SU-DHL-6 (cell line): Measurements from ENCODE around the gene CCDC73.
"Not testable (repeated sequence)": the region's sequence is repeated elsewhere in the genome, so short reads cannot be mapped to it uniquely, and the experiment has no call there.

Experiments
- H2AFZ ChIP-seq: fragments of 200-600 bp; sonication (generic); 2 replicates; pipeline ENCODE4 v1.6.1; 2014; ENCODE audit warnings: low read depth, mild to moderate bottlenecking, moderate library complexity, mixed read lengths, antibody characterized with exemption, low read length; ENCODE audit not compliant: severe bottlenecking
- H3F3A ChIP-seq: fragments of 200-600 bp; shearing (Covaris generic); 2 replicates; pipeline ENCODE4 v1.6.0; 2016; ENCODE audit warnings: antibody characterized with exemption, mild to moderate bottlenecking; ENCODE audit not compliant: insufficient read depth
- H3K27ac ChIP-seq: fragments of 200-600 bp; sonication (generic); 2 replicates; pipeline ENCODE4 v1.5.1; 2016; ENCODE audit warnings: low read depth, mild to moderate bottlenecking, low read length, moderate library complexity, mixed read lengths
- H3K27me3 ChIP-seq: fragments of 200-600 bp; sonication (generic), shearing (Covaris generic); 2 replicates; pipeline ENCODE4 v1.6.0; 2014; ENCODE audit warnings: mild to moderate bottlenecking, low read length
- H3K36me3 ChIP-seq: fragments of 200-600 bp; sonication (generic); 2 replicates; pipeline ENCODE4 v1.6.1; 2014; ENCODE audit warnings: mild to moderate bottlenecking, low read length, mixed read lengths
- H3K4me2 ChIP-seq: fragments of 300-600, 200-600 bp; shearing (Covaris generic), sonication (generic); 2 replicates; pipeline ENCODE4 v1.6.0; 2014; ENCODE audit warnings: low read length, low read depth, mild to moderate bottlenecking; ENCODE audit not compliant: poor library complexity, severe bottlenecking
- H3K4me3 ChIP-seq: fragments of 200-600 bp; sonication (generic); 2 replicates; pipeline ENCODE4 v1.5.1; 2014; ENCODE audit warnings: antibody characterized with exemption, low read length, mild to moderate bottlenecking, mixed read lengths; ENCODE audit not compliant: insufficient read depth, poor library complexity, severe bottlenecking
- H3K79me2 ChIP-seq: fragments of 200-600 bp; sonication (generic); 2 replicates; pipeline ENCODE4 v1.6.1; 2014; ENCODE audit warnings: mild to moderate bottlenecking, low read length, moderate library complexity; ENCODE audit not compliant: insufficient read depth
- H3K9ac ChIP-seq: fragments of 200-600 bp; sonication (generic); 2 replicates; pipeline ENCODE4 v1.7.0; 2014; ENCODE audit warnings: mild to moderate bottlenecking, low read length
- H3K9me2 ChIP-seq: fragments of 200-600 bp; sonication (generic); replicated peaks from 2 replicates; pipeline ENCODE4 v1.6.1; 2014; ENCODE audit warnings: low read length; ENCODE audit not compliant: insufficient read depth
- H3K9me3 ChIP-seq: fragments of 200-600 bp; sonication (generic); 2 replicates; pipeline ENCODE4 v1.6.1; 2014; ENCODE audit warnings: low read length, mixed read lengths; ENCODE audit not compliant: insufficient read depth
- H4K20me1 ChIP-seq: fragments of 200-600 bp; sonication (generic); 2 replicates; pipeline ENCODE4 v1.6.1; 2014; ENCODE audit warnings: low read depth, mild to moderate bottlenecking, antibody characterized with exemption, low read length, moderate library complexity, mixed read lengths
- EZH2phosphoT487 ChIP-seq: fragments of 200-600 bp; sonication (generic), shearing (Covaris generic); conservative IDR thresholded peaks from 2 replicates; pipeline ENCODE4 v1.6.1; 2018; ENCODE audit warnings: mild to moderate bottlenecking, antibody characterized with exemption, low read length, moderate library complexity, mixed read lengths
- TF ChIP-seq, protein P1 (sequence below): fragments of 200-600 bp; sonication (generic); IDR thresholded peaks from one replicate; pipeline ENCODE4 v1.5.1; 2017; ENCODE audit warnings: antibody characterized with exemption, mild to moderate bottlenecking, low read length, moderate library complexity; ENCODE audit not compliant: insufficient read depth, poor library complexity, severe bottlenecking

The CCDC73 gene

GRCh38 chr11:32613500-32614151 is 180.8 kb downstream of the CCDC73 start:
- Histone ChIP-seq H4K20me1 (no peaks in the 10 kb centered on the region), H2AFZ (no peak overlapping the region), H3K9me3 (no peaks in the 10 kb centered on the region), H3K79me2 (no peaks in the 10 kb centered on the region), H3K4me2 (no peak overlapping the region), H3K9ac (no peak overlapping the region), H3K27ac (no peak overlapping the region), H3K4me3 (no peak overlapping the region), H3F3A (no peaks in the 10 kb centered on the region), H3K27me3 (no peaks in the 10 kb centered on the region), H3K36me3 (no peaks in the 10 kb centered on the region), H3K9me2 (no peaks in the 10 kb centered on the region)
- no peak for TF ChIP-seq EZH2phosphoT487
- TF ChIP-seq, protein P1, sequence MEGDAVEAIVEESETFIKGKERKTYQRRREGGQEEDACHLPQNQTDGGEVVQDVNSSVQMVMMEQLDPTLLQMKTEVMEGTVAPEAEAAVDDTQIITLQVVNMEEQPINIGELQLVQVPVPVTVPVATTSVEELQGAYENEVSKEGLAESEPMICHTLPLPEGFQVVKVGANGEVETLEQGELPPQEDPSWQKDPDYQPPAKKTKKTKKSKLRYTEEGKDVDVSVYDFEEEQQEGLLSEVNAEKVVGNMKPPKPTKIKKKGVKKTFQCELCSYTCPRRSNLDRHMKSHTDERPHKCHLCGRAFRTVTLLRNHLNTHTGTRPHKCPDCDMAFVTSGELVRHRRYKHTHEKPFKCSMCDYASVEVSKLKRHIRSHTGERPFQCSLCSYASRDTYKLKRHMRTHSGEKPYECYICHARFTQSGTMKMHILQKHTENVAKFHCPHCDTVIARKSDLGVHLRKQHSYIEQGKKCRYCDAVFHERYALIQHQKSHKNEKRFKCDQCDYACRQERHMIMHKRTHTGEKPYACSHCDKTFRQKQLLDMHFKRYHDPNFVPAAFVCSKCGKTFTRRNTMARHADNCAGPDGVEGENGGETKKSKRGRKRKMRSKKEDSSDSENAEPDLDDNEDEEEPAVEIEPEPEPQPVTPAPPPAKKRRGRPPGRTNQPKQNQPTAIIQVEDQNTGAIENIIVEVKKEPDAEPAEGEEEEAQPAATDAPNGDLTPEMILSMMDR = no peak

- no peaks in the 10 kb centered on the region for H3K36me3 ChIP-seq
- no peak overlapping the region for H3K4me3 ChIP-seq
- no peaks in the 10 kb centered on the region for H3K27me3 ChIP-seq
- H3K79me2 ChIP-seq = no peaks in the 10 kb centered on the region
- TF ChIP-seq, protein P1 = no peak
- TF ChIP-seq EZH2phosphoT487 = no peak
- no peak overlapping the region for H3K9ac ChIP-seq
- H3K9me3 ChIP-seq = no peaks in the 10 kb centered on the region
- H4K20me1 ChIP-seq = no peaks in the 10 kb centered on the region
- no peak overlapping the region for H3K27ac ChIP-seq
- H3K9me2 ChIP-seq = no peaks in the 10 kb centered on the region
- no peaks in the 10 kb centered on the region for H3F3A ChIP-seq
- H2AFZ ChIP-seq = no peak overlapping the region
- H3K4me2 ChIP-seq = no peak overlapping the region
Observed at GRCh38 chr11:32610797-32611352, 183.6 kb downstream of the CCDC73 start.

DNA sequence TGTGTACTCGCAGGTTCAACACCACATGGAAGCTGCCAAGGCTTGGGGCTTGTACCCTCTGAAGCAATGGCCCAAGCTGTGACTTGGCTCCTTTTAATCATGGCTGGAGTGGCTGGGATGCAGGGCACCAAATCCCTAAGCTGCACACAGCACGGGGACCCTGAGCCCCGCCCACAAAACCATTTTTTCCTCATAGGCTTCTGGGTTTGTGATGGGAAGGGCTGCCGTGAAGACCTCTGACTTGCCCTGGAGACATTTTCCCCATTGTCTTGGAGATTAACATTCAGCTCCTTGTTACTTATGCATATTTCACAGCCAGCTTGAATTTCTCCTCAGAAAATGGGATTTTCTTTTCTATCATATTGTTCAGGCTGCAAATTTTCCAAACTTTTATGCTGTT is 185.6 kb downstream of the CCDC73 start:
- not testable (repeated sequence) for H3K9ac ChIP-seq, H3K4me3 ChIP-seq, H3K27ac ChIP-seq, H2AFZ ChIP-seq, H3K36me3 ChIP-seq, H3K9me3 ChIP-seq, H3K4me2 ChIP-seq, H3K27me3 ChIP-seq, H3K9me2 ChIP-seq, H4K20me1 ChIP-seq, H3F3A ChIP-seq, H3K79me2 ChIP-seq

- TF ChIP-seq EZH2phosphoT487 = no peak
- TF ChIP-seq, protein P1 = no peak
- H3K9ac ChIP-seq = no peak overlapping the region
Observed at GRCh38 chr11:32606220-32606619, 188.2 kb downstream of the CCDC73 start.

More at GRCh38 chr11:32606220-32606619, 188.2 kb downstream of the CCDC73 start:
- Histone ChIP-seq H3K4me2 (no peak overlapping the region), H3F3A (no peaks in the 10 kb centered on the region), H2AFZ (no peak overlapping the region), H3K79me2 (no peaks in the 10 kb centered on the region), H3K27me3 (no peaks in the 10 kb centered on the region), H3K9me2 (no peaks in the 10 kb centered on the region), H3K4me3 (no peak overlapping the region), H3K27ac (no peak overlapping the region), H3K36me3 (peaks cover 12% of the 10 kb centered on the region; the same call in 1 of the 2 replicates), H4K20me1 (no peaks in the 10 kb centered on the region), H3K9me3 (no peaks in the 10 kb centered on the region)
